ENCODE data around the gene PHF20.

- no peak for TF ChIP-seq POLR2A (IDR thresholded peaks at IDR 0.05; ENCODE audit: control extremely low read depth in 1 of 2, low read depth in 2 of 2, low read length in 2 of 2)
- TF ChIP-seq BCL11A (IDR thresholded peaks at IDR 0.05; ENCODE audit: low read depth in 2 of 2, low read length in 2 of 2): no peak
- TF ChIP-seq CREB1 (IDR thresholded peaks at IDR 0.05): no peak
- no peak for TF ChIP-seq NRF1 (IDR thresholded peaks at IDR 0.05; ENCODE audit: low read depth, low read length)
- TF ChIP-seq BACH1 (IDR thresholded peaks at IDR 0.05; ENCODE audit: low read length): no peak
- TF ChIP-seq CTCF (IDR thresholded peaks at IDR 0.05; ENCODE audit: control extremely low read depth in 1 of 3, insufficient read depth in 1 of 3, low read depth in 1 of 3, low read length in 3 of 3): no peak
- no peak for TF ChIP-seq EGR1 (IDR thresholded peaks at IDR 0.05; ENCODE audit: borderline replicate concordance, low read depth, low read length)
These were observed 796 bp downstream of the PHF20 start for GRCh38 chr20:35772563-35773058.
